AG04449 (cell line): ENCODE data around the gene FBXO27.

Experiments
- CTCF ChIA-PET: fragments of 350-600 bp; formaldehyde crosslinking; extraction: SDS; loops from one replicate; lab custom pipeline; 2021; ENCODE audit warnings: antibody characterized with exemption; lab: Yijun Ruan, JAX
- POLR2A ChIA-PET: fragments of 400-600, 350-600 bp; formaldehyde crosslinking; extraction: SDS; loops from one replicate; lab custom pipeline; 2020; ENCODE audit warnings: antibody characterized with exemption, inconsistent platforms; lab: Yijun Ruan, JAX
- DNase-seq: peaks from one replicate; pipeline ENCODE4 v3.0.0-alpha.2; 2010; ENCODE audit warnings: low read depth, low spot score
- H3K4me3 ChIP-seq: 2 replicates; pipeline ENCODE4 v1.5.1; 2011; ENCODE audit warnings: low read depth, mild to moderate bottlenecking, control low read depth, low read length
- TF ChIP-seq, protein P1 (sequence below): IDR thresholded peaks from one replicate; pipeline ENCODE4 v1.5.1; 2011; ENCODE audit warnings: mild to moderate bottlenecking, moderate library complexity, low read length, control low read depth, inconsistent platforms; ENCODE audit not compliant: insufficient read depth; ENCODE audit errors: missing control alignments

The FBXO27 gene

DNA sequence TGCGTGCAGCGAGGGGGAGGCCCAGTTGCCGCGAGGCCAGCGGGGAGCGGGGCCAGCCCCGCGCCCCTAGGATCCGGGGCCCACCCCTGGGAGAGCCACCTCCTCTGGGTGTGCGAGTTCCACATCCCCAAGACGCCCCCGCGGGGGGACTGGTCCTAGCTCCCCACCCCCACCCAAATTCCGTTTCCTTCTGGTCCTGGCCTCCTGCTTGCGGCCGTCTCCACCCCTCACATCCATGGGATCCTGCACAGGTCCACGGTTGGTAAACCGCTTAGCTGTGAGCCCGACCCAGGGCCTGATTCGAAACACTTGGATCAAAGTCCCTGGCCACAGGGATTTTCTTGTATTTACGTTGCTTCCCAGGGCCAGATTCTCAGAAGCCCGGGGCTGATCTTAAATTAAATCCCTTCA lies 56.5 kb downstream of the FBXO27 start:
- no peak for DNase-seq
- ChIA-PET POLR2A (interaction anchor here (0.6 kb wide), 1 partner anchor 18 kb away, joined by 3 read pairs; no protein-coding TSS in a partner anchor), CTCF (interaction anchor here (0.7 to 5.8 kb wide), 14 partner anchors 8 to 86 kb away, joined by 3 to 39 read pairs (median 4); partner anchors contain the start of gene MRPS12)
- H3K4me3 ChIP-seq: peak overlapping the region; percentile 75
- TF ChIP-seq, protein P1, sequence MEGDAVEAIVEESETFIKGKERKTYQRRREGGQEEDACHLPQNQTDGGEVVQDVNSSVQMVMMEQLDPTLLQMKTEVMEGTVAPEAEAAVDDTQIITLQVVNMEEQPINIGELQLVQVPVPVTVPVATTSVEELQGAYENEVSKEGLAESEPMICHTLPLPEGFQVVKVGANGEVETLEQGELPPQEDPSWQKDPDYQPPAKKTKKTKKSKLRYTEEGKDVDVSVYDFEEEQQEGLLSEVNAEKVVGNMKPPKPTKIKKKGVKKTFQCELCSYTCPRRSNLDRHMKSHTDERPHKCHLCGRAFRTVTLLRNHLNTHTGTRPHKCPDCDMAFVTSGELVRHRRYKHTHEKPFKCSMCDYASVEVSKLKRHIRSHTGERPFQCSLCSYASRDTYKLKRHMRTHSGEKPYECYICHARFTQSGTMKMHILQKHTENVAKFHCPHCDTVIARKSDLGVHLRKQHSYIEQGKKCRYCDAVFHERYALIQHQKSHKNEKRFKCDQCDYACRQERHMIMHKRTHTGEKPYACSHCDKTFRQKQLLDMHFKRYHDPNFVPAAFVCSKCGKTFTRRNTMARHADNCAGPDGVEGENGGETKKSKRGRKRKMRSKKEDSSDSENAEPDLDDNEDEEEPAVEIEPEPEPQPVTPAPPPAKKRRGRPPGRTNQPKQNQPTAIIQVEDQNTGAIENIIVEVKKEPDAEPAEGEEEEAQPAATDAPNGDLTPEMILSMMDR: no peak

GRCh38 chr19:38975214-38975860 lies 57.0 kb downstream of the FBXO27 start, which contains the start of gene FBXO17:
Gene FBXO17, minus strand, starts transcription at chr19:38975742. Its CDS starts 25,423 bp downstream, at chr19:38950319.
- no peak for DNase-seq
- TF ChIP-seq, protein P1: no peak
- ChIA-PET POLR2A (interaction anchor here (0.6 kb wide), 1 partner anchor 17 kb away, joined by 3 read pairs; no protein-coding TSS in a partner anchor), CTCF (interaction anchor here (1.0 to 5.8 kb wide), 13 partner anchors 9 to 87 kb away, joined by 3 to 39 read pairs (median 4); partner anchors contain the start of genes MRPS12 and SARS2)
- peak within 1 kb of the TSS; percentile 75 for H3K4me3 ChIP-seq

- TF ChIP-seq, protein P1: no peak
- POLR2A ChIA-PET: no interaction called here
- DNase-seq: no peak
- CTCF ChIA-PET: interaction anchor here (1.0 to 5.8 kb wide), 6 partner anchors 12 to 76 kb away, joined by 3 to 39 read pairs (median 4); partner anchors contain the start of genes MRPS12 and SARS2
- peak overlapping the region; percentile 75 for H3K4me3 ChIP-seq
Measured at GRCh38 chr19:38974624-38975213, 57.6 kb downstream of the FBXO27 start.
